Measurements from ENCODE around the gene IGF2R.

- TF ChIP-seq CTCF (IDR thresholded peaks at IDR 0.05; ENCODE audit: low read length) (no peak), EZH2phosphoT487 (IDR thresholded peaks at IDR 0.05; ENCODE audit: low read length) (no peak), EZH2 (optimal IDR thresholded peaks at IDR 0.05; ENCODE audit: low read depth, low read length) (no peak)
Measured at GRCh38 chr6:159978291-159979135, 9.6 kb downstream of the IGF2R start.

All from MM.1S (cell line).